ENCODE measurements around the gene CMAS.
"Not testable (repeated sequence)": the region's sequence is repeated elsewhere in the genome, so short reads cannot be mapped to it uniquely, and the experiment has no call there.

DNA sequence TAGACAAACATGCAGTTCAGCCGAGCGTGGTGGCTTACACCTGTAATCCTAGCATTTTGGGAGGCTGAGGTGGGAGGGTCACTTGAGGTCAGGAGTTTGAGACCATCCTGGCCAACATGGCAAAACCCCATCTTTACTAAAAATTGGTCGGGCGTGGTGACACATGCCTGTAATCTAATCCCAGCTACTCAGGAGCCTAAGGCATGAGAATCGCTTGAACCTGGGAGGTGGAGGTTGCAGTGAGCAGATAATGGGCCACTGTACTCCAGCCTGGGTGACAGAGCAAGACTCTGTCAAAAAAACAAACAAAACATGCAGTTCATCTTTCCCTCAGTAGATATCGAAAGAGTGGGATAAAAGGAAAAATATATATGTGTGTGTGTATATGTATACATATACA, 7.0 kb downstream of the CMAS start:
- not testable (repeated sequence) for TF ChIP-seq TOX (CRISPR knock-in tag; IDR thresholded peaks at IDR 0.05; ENCODE audit: borderline replicate concordance); ARNTL (CRISPR knock-in tag; IDR thresholded peaks at IDR 0.05; ENCODE audit: borderline replicate concordance, low read depth); BACH2 (CRISPR knock-in tag; IDR thresholded peaks at IDR 0.05; ENCODE audit: borderline replicate concordance)
- TF ChIP-seq, protein P1, sequence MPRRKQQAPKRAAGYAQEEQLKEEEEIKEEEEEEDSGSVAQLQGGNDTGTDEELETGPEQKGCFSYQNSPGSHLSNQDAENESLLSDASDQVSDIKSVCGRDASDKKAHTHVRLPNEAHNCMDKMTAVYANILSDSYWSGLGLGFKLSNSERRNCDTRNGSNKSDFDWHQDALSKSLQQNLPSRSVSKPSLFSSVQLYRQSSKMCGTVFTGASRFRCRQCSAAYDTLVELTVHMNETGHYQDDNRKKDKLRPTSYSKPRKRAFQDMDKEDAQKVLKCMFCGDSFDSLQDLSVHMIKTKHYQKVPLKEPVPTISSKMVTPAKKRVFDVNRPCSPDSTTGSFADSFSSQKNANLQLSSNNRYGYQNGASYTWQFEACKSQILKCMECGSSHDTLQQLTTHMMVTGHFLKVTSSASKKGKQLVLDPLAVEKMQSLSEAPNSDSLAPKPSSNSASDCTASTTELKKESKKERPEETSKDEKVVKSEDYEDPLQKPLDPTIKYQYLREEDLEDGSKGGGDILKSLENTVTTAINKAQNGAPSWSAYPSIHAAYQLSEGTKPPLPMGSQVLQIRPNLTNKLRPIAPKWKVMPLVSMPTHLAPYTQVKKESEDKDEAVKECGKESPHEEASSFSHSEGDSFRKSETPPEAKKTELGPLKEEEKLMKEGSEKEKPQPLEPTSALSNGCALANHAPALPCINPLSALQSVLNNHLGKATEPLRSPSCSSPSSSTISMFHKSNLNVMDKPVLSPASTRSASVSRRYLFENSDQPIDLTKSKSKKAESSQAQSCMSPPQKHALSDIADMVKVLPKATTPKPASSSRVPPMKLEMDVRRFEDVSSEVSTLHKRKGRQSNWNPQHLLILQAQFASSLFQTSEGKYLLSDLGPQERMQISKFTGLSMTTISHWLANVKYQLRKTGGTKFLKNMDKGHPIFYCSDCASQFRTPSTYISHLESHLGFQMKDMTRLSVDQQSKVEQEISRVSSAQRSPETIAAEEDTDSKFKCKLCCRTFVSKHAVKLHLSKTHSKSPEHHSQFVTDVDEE (CRISPR knock-in tag; IDR thresholded peaks at IDR 0.05), result not testable (repeated sequence)
- TF ChIP-seq, protein P2, sequence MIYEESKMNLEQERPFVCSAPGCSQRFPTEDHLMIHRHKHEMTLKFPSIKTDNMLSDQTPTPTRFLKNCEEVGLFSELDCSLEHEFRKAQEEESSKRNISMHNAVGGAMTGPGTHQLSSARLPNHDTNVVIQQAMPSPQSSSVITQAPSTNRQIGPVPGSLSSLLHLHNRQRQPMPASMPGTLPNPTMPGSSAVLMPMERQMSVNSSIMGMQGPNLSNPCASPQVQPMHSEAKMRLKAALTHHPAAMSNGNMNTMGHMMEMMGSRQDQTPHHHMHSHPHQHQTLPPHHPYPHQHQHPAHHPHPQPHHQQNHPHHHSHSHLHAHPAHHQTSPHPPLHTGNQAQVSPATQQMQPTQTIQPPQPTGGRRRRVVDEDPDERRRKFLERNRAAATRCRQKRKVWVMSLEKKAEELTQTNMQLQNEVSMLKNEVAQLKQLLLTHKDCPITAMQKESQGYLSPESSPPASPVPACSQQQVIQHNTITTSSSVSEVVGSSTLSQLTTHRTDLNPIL (CRISPR knock-in tag; IDR thresholded peaks at IDR 0.05; ENCODE audit: low read depth), result not testable (repeated sequence)

Data from SK-N-SH treated with all-trans-retinoic acid at 6 μM for 48 hours (cell line).